Liver (tissue), 9 donors: ENCODE results near the gene SAMSN1. TPM values are rescaled to one million over a fixed set of nuclear protein-coding genes. Genes with fewer than 3 reads are reported as not detected.

Source experiments
- DNase-seq: peaks from one replicate; pipeline ENCODE4 v3.0.0-alpha.2; 2017; ENCODE audit warnings: low spot score
- H3K27ac ChIP-seq, 2 donors: one replicate each; pipeline ENCODE4 v1.7.0; 2013; ENCODE audit warnings: inconsistent platforms in 2 of 2, low read length in 2 of 2, control low read depth in 1 of 2, low read depth in 1 of 2, mild to moderate bottlenecking in 1 of 2
- H3K27me3 ChIP-seq, 4 donors: one replicate each; pipeline versions ENCODE4 v1.6.1 to v1.7.0; 2013; ENCODE audit warnings: low read length in 3 of 4, inconsistent platforms in 1 of 4, mild to moderate bottlenecking in 1 of 4, moderate library complexity in 1 of 4; ENCODE audit not compliant: control insufficient read depth in 4 of 4, insufficient read depth in 4 of 4
- H3K36me3 ChIP-seq, 4 donors: one replicate each; pipeline versions ENCODE4 v1.6.1 to v1.7.0; 2013; ENCODE audit warnings: low read length in 3 of 4, mild to moderate bottlenecking in 3 of 4, low read depth in 1 of 4, moderate library complexity in 1 of 4; ENCODE audit not compliant: control insufficient read depth in 4 of 4, insufficient read depth in 3 of 4
- H3K4me1 ChIP-seq, 4 donors: one replicate each; pipeline versions ENCODE4 v1.6.1 to v1.7.0; 2013; ENCODE audit warnings: low read length in 3 of 4, mild to moderate bottlenecking in 3 of 4, moderate library complexity in 1 of 4; ENCODE audit not compliant: control insufficient read depth in 4 of 4, insufficient read depth in 4 of 4
- H3K4me3 ChIP-seq, 3 donors: one replicate each; pipeline versions ENCODE4 v1.6.1 to v1.7.0; 2013; ENCODE audit warnings: low read length in 3 of 3, control low read depth in 1 of 3, low read depth in 1 of 3, mild to moderate bottlenecking in 1 of 3
- H3K9ac ChIP-seq, 2 donors: one replicate each; pipeline ENCODE4 v1.7.0; 2013; ENCODE audit warnings: low read length in 2 of 2, mild to moderate bottlenecking in 2 of 2, moderate library complexity in 2 of 2, control low read depth in 1 of 2, low read depth in 1 of 2
- H3K9me3 ChIP-seq, 4 donors: one replicate each; pipeline versions ENCODE4 v1.6.1 to v1.7.0; 2013; ENCODE audit warnings: low read length in 3 of 4; ENCODE audit not compliant: control insufficient read depth in 4 of 4
- EGR1 ChIP-seq, 2 donors: IDR thresholded peaks; 2 replicates each; pipeline ENCODE4 v1.6.1; 2016 to 2018; ENCODE audit warnings: antibody characterized with exemption in 2 of 2, low read depth in 2 of 2
- FOXA1 ChIP-seq: IDR thresholded peaks from 2 replicates; pipeline ENCODE4 v1.6.1; 2016; ENCODE audit warnings: antibody characterized with exemption
- FOXA2 ChIP-seq: IDR thresholded peaks from 2 replicates; pipeline ENCODE4 v1.6.1; 2016; ENCODE audit warnings: antibody characterized with exemption
- GABPA ChIP-seq, 2 donors: IDR thresholded peaks in 1 of 2; conservative IDR thresholded peaks in 1 of 2; 2 replicates each; pipeline ENCODE4 v1.6.1; 2016; ENCODE audit warnings: antibody characterized with exemption in 2 of 2, mild to moderate bottlenecking in 1 of 2, moderate library complexity in 1 of 2
- HNF4A ChIP-seq, 2 donors: conservative IDR thresholded peaks; 2 replicates each; pipeline ENCODE4 v1.6.1; 2016; ENCODE audit warnings: antibody characterized with exemption in 2 of 2, mild to moderate bottlenecking in 2 of 2
- HNF4G ChIP-seq: IDR thresholded peaks from 2 replicates; pipeline ENCODE4 v1.6.1; 2016; ENCODE audit warnings: antibody characterized with exemption
- JUND ChIP-seq, 2 donors: IDR thresholded peaks; 2 replicates each; pipeline ENCODE4 v1.6.1; 2016; ENCODE audit warnings: antibody characterized with exemption in 2 of 2
- NR2F2 ChIP-seq: IDR thresholded peaks from 2 replicates; pipeline ENCODE4 v1.6.1; 2016; ENCODE audit warnings: antibody characterized with exemption
- RAD21 ChIP-seq, 2 donors: IDR thresholded peaks; 2 replicates each; pipeline ENCODE4 v1.6.1; 2016; ENCODE audit warnings: antibody characterized with exemption in 2 of 2, mild to moderate bottlenecking in 2 of 2
- RXRA ChIP-seq, 2 donors: IDR thresholded peaks; 2 replicates each; pipeline ENCODE4 v1.6.1; 2017 to 2018; ENCODE audit warnings: antibody characterized with exemption in 2 of 2, mild to moderate bottlenecking in 1 of 2
- SP1 ChIP-seq: IDR thresholded peaks from 2 replicates; pipeline ENCODE4 v1.6.1; 2018; ENCODE audit warnings: antibody characterized with exemption, mild to moderate bottlenecking
- TAF1 ChIP-seq: conservative IDR thresholded peaks from 2 replicates; pipeline ENCODE4 v1.6.1; 2016; ENCODE audit warnings: antibody characterized with exemption, mild to moderate bottlenecking
- YY1 ChIP-seq: IDR thresholded peaks from 2 replicates; pipeline ENCODE4 v1.6.1; 2016; ENCODE audit warnings: antibody characterized with exemption, mild to moderate bottlenecking
- WGBS: extraction: QIAGEN DNeasy Blood & Tissue Kit; methylation state at CpG from one replicate; pipeline ENCODE4 v1.1.7; 2013; 5-methylcytosine and 5-hydroxymethylcytosine counted together
- polyA plus RNA-seq, 2 donors: library from polyadenylated mRNA; stranded (reverse) in 1 of 2; unstranded in 1 of 2; fragments of 200-250 nt in 1 of 2; fragments of >200 nt in 1 of 2; fragmentation: Nextera tagmentation in 1 of 2; extraction: Ambion mirVana in 1 of 2; gene quantifications; one replicate each; pipeline versions ENCODE4 v1.2.1 to v1.2.3, GENCODE V29; 2013 to 2015
- total RNA-seq, 2 donors: library from RNA; depleted of rRNA; stranded (reverse); fragments of >200 nt; gene quantifications; one replicate each; pipeline ENCODE4 v1.2.3, GENCODE V29; 2014
- TF ChIP-seq, protein P1 (sequence below): fragments of 150-350 bp; IDR thresholded peaks from 2 replicates; pipeline ENCODE4 v1.5.1; 2017; ENCODE audit warnings: improper control_type of control experiment, low read depth, low read length; ENCODE audit not compliant: missing input control
- TF ChIP-seq, protein P2 (sequence below): IDR thresholded peaks from 2 replicates; pipeline ENCODE4 v1.6.1; 2016; ENCODE audit warnings: antibody characterized with exemption, mild to moderate bottlenecking
- TF ChIP-seq, protein P3 (sequence below): IDR thresholded peaks from 2 replicates; pipeline ENCODE4 v1.6.1; 2016; ENCODE audit warnings: antibody characterized with exemption
- donor health status: healthy.
- donor health status: healthy.
- donor health status: healthy.
- donor health status: healthy.
- donor health status: healthy.

SAMSN1 gene
- total and polyA plus RNA-seq, 4 donors = 2.2 to 9.0 (median 3.4) TPM

DNA sequence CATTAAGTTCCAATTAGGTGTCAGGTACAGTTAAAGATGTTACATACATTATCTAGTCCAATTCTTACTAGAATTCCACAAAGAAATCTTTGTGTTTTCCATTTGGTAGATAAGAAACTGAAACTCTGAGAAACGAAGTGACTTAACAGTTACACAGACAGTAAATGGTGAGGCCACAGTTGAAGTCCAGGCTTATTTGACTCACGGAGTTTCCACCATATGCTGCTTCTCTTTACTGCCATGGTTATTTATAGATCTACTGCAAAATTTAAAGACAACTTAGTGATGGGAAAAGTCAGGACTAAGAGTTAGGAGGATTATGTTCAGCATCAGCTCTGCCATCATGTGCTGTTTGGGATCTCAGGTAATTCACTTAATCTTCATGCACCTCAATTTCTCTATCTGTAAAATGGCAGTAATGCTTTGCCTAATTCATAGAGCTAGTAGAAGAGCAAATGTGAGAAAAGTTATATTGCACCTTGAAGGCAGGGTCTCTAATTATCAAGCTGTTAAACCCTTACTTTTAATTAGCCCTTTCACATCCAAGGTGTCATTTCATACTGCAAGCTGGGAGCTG lies 26.2 kb upstream of the SAMSN1 start (continued):
- TF ChIP-seq, protein P1, sequence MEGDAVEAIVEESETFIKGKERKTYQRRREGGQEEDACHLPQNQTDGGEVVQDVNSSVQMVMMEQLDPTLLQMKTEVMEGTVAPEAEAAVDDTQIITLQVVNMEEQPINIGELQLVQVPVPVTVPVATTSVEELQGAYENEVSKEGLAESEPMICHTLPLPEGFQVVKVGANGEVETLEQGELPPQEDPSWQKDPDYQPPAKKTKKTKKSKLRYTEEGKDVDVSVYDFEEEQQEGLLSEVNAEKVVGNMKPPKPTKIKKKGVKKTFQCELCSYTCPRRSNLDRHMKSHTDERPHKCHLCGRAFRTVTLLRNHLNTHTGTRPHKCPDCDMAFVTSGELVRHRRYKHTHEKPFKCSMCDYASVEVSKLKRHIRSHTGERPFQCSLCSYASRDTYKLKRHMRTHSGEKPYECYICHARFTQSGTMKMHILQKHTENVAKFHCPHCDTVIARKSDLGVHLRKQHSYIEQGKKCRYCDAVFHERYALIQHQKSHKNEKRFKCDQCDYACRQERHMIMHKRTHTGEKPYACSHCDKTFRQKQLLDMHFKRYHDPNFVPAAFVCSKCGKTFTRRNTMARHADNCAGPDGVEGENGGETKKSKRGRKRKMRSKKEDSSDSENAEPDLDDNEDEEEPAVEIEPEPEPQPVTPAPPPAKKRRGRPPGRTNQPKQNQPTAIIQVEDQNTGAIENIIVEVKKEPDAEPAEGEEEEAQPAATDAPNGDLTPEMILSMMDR = no peak
- TF ChIP-seq EGR1 (IDR thresholded peaks at IDR 0.05; ENCODE audit: low read depth in 2 of 2) (no peak), RAD21 (IDR thresholded peaks at IDR 0.05) (no peak), FOXA2 (no peak)

DNA sequence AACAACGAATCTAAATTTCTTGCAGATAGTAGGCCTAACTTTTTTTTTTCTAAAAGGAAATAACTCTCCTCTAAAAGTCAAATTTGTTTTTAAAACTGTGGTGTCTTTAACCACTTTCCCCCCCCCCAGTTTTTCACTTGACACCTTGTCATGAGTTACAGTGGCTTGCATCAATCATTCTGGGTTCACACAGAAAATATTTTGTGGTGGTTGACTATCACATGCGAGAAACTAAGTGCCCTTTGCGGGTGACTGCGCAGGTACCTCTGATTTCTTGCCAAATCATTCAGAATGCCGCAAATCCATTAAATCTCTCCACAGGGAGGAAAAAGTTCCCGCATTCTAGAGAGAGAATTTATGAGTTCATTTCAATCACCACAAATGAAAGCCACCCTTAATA lies 23.8 kb upstream of the SAMSN1 start:
- Histone ChIP-seq H3K4me3 (no peak overlapping the region), H3K27ac (no peak overlapping the region), H3K9ac (no peak overlapping the region), H3K9me3 (no peaks in the 10 kb centered on the region), H3K4me1 (no peaks in the 10 kb centered on the region), H3K36me3 (no peaks in the 10 kb centered on the region), H3K27me3 (peaks cover 0 to 2% (median 0%) of the 10 kb centered on the region in 4 donors)
- DNase-seq = no peak
- WGBS = 85% methylated on average over 6 of the region's 6 CpGs
- TF ChIP-seq EGR1 (IDR thresholded peaks at IDR 0.05; ENCODE audit: low read depth in 2 of 2) = no peak
- no peak for TF ChIP-seq NR2F2
- TF ChIP-seq, protein P2, sequence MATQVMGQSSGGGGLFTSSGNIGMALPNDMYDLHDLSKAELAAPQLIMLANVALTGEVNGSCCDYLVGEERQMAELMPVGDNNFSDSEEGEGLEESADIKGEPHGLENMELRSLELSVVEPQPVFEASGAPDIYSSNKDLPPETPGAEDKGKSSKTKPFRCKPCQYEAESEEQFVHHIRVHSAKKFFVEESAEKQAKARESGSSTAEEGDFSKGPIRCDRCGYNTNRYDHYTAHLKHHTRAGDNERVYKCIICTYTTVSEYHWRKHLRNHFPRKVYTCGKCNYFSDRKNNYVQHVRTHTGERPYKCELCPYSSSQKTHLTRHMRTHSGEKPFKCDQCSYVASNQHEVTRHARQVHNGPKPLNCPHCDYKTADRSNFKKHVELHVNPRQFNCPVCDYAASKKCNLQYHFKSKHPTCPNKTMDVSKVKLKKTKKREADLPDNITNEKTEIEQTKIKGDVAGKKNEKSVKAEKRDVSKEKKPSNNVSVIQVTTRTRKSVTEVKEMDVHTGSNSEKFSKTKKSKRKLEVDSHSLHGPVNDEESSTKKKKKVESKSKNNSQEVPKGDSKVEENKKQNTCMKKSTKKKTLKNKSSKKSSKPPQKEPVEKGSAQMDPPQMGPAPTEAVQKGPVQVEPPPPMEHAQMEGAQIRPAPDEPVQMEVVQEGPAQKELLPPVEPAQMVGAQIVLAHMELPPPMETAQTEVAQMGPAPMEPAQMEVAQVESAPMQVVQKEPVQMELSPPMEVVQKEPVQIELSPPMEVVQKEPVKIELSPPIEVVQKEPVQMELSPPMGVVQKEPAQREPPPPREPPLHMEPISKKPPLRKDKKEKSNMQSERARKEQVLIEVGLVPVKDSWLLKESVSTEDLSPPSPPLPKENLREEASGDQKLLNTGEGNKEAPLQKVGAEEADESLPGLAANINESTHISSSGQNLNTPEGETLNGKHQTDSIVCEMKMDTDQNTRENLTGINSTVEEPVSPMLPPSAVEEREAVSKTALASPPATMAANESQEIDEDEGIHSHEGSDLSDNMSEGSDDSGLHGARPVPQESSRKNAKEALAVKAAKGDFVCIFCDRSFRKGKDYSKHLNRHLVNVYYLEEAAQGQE = no peak
- TF ChIP-seq JUND (IDR thresholded peaks at IDR 0.05) = no peak

DNA sequence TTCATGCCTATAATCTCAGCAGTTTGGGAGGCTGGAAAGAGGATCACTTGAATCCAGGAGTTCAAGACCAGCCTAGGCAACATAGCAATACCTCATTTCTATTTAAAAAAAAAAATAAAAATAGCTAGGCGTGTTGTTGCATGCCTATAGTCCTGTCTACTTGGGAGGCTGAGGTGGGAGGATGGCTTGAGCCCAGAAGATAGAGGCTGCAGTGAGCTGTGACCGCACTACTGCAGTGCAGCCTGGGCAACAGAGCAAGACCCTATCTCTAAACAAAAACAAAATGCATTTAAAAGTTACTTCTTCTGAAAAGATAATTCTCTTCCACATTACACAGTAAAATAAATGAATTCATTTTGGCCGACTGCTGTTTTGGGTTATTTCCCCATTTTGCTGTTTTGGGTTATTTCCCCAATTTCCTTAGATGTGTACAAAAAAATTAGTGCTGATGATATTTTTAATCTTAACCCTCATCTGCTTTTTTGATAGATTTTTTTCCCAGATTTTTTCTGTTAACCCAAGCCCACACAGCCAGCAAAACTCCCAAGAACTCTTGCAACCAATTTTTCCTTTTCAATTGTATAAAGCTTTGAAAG lies 23.0 kb upstream of the SAMSN1 start:
- no peaks in the 10 kb centered on the region for H3K36me3 ChIP-seq
- no peak overlapping the region for H3K27ac ChIP-seq
- no peak overlapping the region for H3K4me3 ChIP-seq
- peaks cover 0 to 2% (median 0%) of the 10 kb centered on the region in 4 donors for H3K27me3 ChIP-seq
- no peak overlapping the region for H3K9ac ChIP-seq
- H3K4me1 ChIP-seq = no peaks in the 10 kb centered on the region
- DNase-seq = no peak
- WGBS = 76% methylated on average over 3 of the region's 3 CpGs
- H3K9me3 ChIP-seq = no peaks in the 10 kb centered on the region
- TF ChIP-seq TAF1 (no peak), RXRA (IDR thresholded peaks at IDR 0.05) (no peak), NR2F2 (no peak), YY1 (no peak), FOXA2 (no peak), HNF4A (conservative IDR thresholded peaks at IDR 0.05) (no peak), FOXA1 (no peak), HNF4G (no peak), SP1 (no peak), JUND (IDR thresholded peaks at IDR 0.05) (no peak), GABPA (IDR thresholded peaks at IDR 0.05 in 1 of 2, conservative IDR thresholded peaks at IDR 0.05 in 1 of 2) (no peak)
- TF ChIP-seq, protein P3, sequence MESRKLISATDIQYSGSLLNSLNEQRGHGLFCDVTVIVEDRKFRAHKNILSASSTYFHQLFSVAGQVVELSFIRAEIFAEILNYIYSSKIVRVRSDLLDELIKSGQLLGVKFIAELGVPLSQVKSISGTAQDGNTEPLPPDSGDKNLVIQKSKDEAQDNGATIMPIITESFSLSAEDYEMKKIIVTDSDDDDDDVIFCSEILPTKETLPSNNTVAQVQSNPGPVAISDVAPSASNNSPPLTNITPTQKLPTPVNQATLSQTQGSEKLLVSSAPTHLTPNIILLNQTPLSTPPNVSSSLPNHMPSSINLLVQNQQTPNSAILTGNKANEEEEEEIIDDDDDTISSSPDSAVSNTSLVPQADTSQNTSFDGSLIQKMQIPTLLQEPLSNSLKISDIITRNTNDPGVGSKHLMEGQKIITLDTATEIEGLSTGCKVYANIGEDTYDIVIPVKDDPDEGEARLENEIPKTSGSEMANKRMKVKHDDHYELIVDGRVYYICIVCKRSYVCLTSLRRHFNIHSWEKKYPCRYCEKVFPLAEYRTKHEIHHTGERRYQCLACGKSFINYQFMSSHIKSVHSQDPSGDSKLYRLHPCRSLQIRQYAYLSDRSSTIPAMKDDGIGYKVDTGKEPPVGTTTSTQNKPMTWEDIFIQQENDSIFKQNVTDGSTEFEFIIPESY = no peak
- TF ChIP-seq, protein P1 = no peak
- TF ChIP-seq, protein P2 = no peak
